Endothelial cell of umbilical vein (primary cell): ENCODE data around the gene APLP2. TPM values are rescaled to one million over a fixed set of nuclear protein-coding genes. Genes with fewer than 3 reads are reported as not detected.

Source experiments
- BruUV-seq: library from RNA; stranded (reverse); fragments of 400-500 nt; replicated peaks from 2 replicates; lab custom pipeline; 2021; lab: Mats Ljungman, UMichigan
- CTCF ChIA-PET: fragments of 300-600, 350-600 bp; sonication (Branson Sonifier 250); formaldehyde crosslinking; loops from one replicate; lab custom pipeline; 2021; ENCODE audit warnings: antibody characterized with exemption, inconsistent platforms; lab: Charles Lee
- POLR2A ChIA-PET: fragments of 300-600, 350-600 bp; sonication (Branson Sonifier 250); formaldehyde crosslinking; loops from one replicate; lab custom pipeline; 2021; ENCODE audit warnings: antibody characterized with exemption, inconsistent platforms; lab: Charles Lee
- DNase-seq: peaks from one replicate; pipeline ENCODE4 v3.0.0-alpha.2; 2011; ENCODE audit warnings: low read depth, low spot score
- FAIRE-seq: peaks from 2 replicates; lab custom pipeline; 2011; peaks lifted over from hg19 to GRCh38; lab: Jason Lieb, UNC
- H2AFZ ChIP-seq: 2 replicates; pipeline ENCODE4 v1.6.0; 2012; ENCODE audit warnings: low read depth, low read length, control low read depth, inconsistent platforms
- H3K27ac ChIP-seq: 2 replicates; pipeline ENCODE4 v1.5.1; 2011; ENCODE audit warnings: low read depth, mild to moderate bottlenecking, control low read depth, low read length, moderate library complexity; ENCODE audit not compliant: insufficient read depth
- H3K27me3 ChIP-seq, 2 experiments: 2 replicates each; pipeline versions ENCODE4 v1.6.0 to v1.6.1; 2011; ENCODE audit warnings: low read length in 2 of 2, mixed read lengths in 1 of 2; ENCODE audit not compliant: control insufficient read depth in 2 of 2, insufficient read depth in 2 of 2
- H3K36me3 ChIP-seq, 2 experiments: 2 replicates in 1 of 2; 3 replicates in 1 of 2; pipeline ENCODE4 v1.5.1; 2011; ENCODE audit warnings: low read length in 2 of 2, mild to moderate bottlenecking in 1 of 2, moderate library complexity in 1 of 2; ENCODE audit not compliant: control insufficient read depth in 2 of 2, insufficient read depth in 2 of 2; ENCODE audit errors: extremely low read depth in 1 of 2
- H3K4me1 ChIP-seq: 3 replicates; pipeline ENCODE4 v1.5.1; 2011; ENCODE audit warnings: mild to moderate bottlenecking, low read length; ENCODE audit not compliant: control insufficient read depth, insufficient read depth; ENCODE audit errors: extremely low read depth
- H3K4me2 ChIP-seq: 2 replicates; pipeline ENCODE4 v1.6.1; 2011; ENCODE audit warnings: low read length, control low read depth, mixed read lengths; ENCODE audit not compliant: insufficient read depth
- H3K4me3 ChIP-seq, 3 experiments: fragments of 200-600 bp in 1 of 3; sonication (generic), shearing (Covaris generic) in 1 of 3; replicated peaks in 1 of 3; 2 replicates each; pipeline ENCODE4 v1.5.1; 2011 to 2016; ENCODE audit warnings: control low read depth in 3 of 3, low read length in 3 of 3, mild to moderate bottlenecking in 2 of 3, inconsistent platforms in 1 of 3, low read depth in 1 of 3, moderate library complexity in 1 of 3; ENCODE audit not compliant: insufficient read depth in 1 of 3
- H3K79me2 ChIP-seq: 2 replicates; pipeline ENCODE4 v1.6.0; 2012; ENCODE audit warnings: low read length, inconsistent platforms; ENCODE audit not compliant: control insufficient read depth, insufficient read depth
- H3K9ac ChIP-seq: replicated peaks from 2 replicates; pipeline ENCODE3; 2011; ENCODE audit warnings: low read length, control low read depth; ENCODE audit not compliant: insufficient read depth; ENCODE audit errors: extremely low read depth
- H3K9me1 ChIP-seq: replicated peaks from 3 replicates; pipeline ENCODE4 v1.6.0; 2011; ENCODE audit warnings: mild to moderate bottlenecking, low read length; ENCODE audit not compliant: control insufficient read depth, insufficient read depth; ENCODE audit errors: extremely low read depth
- H3K9me3 ChIP-seq: replicated peaks from 2 replicates; pipeline ENCODE4 v1.5.1; 2012; ENCODE audit warnings: low read length, inconsistent platforms; ENCODE audit not compliant: control insufficient read depth, insufficient read depth
- H4K20me1 ChIP-seq: replicated peaks from 2 replicates; pipeline ENCODE3; 2011; ENCODE audit warnings: mild to moderate bottlenecking, low read length; ENCODE audit not compliant: control insufficient read depth, insufficient read depth; ENCODE audit errors: extremely low read depth
- EZH2 ChIP-seq: IDR thresholded peaks from 2 replicates; pipeline ENCODE4 v1.6.1; 2012; ENCODE audit warnings: borderline replicate concordance, low read depth, mild to moderate bottlenecking, moderate library complexity, low read length, inconsistent platforms; ENCODE audit not compliant: severe bottlenecking
- FOS ChIP-seq: IDR thresholded peaks from 2 replicates; pipeline ENCODE4 v1.6.1; 2011; ENCODE audit warnings: mild to moderate bottlenecking, low read length, moderate library complexity, borderline replicate concordance; ENCODE audit not compliant: insufficient read depth
- GATA2 ChIP-seq: IDR thresholded peaks from 2 replicates; pipeline ENCODE4 v1.7.0; 2011; ENCODE audit warnings: low read depth, mild to moderate bottlenecking, moderate library complexity, mixed read lengths, low read length; ENCODE audit not compliant: insufficient read length, insufficient read depth
- JUN ChIP-seq: IDR thresholded peaks from 2 replicates; pipeline ENCODE4 v1.6.1; 2011; ENCODE audit warnings: borderline replicate concordance, low read depth; ENCODE audit not compliant: insufficient read length, insufficient read depth
- POLR2A ChIP-seq: IDR thresholded peaks from 2 replicates; pipeline ENCODE4 v1.6.1; 2012; ENCODE audit warnings: low read depth, mild to moderate bottlenecking, control low read depth, low read length
- POLR2AphosphoS5 ChIP-seq: IDR thresholded peaks from 2 replicates; pipeline ENCODE4 v1.6.1; 2012; ENCODE audit warnings: low read depth, mild to moderate bottlenecking, control low read depth, low read length, moderate library complexity; ENCODE audit not compliant: insufficient read depth
- dilution Hi-C: fragments of 300-500 bp; cut with MboI; formaldehyde crosslinking; loops from one replicate; pipeline ENCODE4 v1.15.0; 2019; ENCODE audit warnings: low sequenced_read_pairs; ENCODE audit not compliant: extremely low pct_ligation_motif_present
- intact Hi-C: fragments of 100-400 bp; cut with micrococcal nuclease; formaldehyde crosslinking; loops from one replicate; pipeline ENCODE4 v1.10.0; 2022
- polyA plus RNA-seq, 4 experiments: library from polyadenylated mRNA; depleted of rRNA in 3 of 4; stranded (reverse) in 3 of 4; unstranded in 1 of 4; fragments of >200 nt; gene quantifications; 2 replicates each; pipeline versions ENCODE4 v1.2.1 to v1.2.3, GENCODE V29; 2011 to 2012; ENCODE audit warnings: missing spikeins in 1 of 4
- total RNA-seq: library from RNA; stranded (reverse); gene quantifications from 2 replicates; pipeline ENCODE4 v1.2.3, GENCODE V29; 2021

Gene APLP2
- total and polyA plus RNA-seq, 2 donors (not counting 3 experiments of a cell fraction or from before 2014, with no cell fraction given): 493 to 543 TPM

- peak overlapping the region; percentile 68 for H3K4me2 ChIP-seq
- no peaks in the 10 kb centered on the region for H3K27me3 ChIP-seq
- H4K20me1 ChIP-seq: no peaks in the 10 kb centered on the region
- no peak overlapping the region for H2AFZ ChIP-seq
- peak; percentile 91 for FAIRE-seq
- no peak for TF ChIP-seq POLR2A
- peak; percentile 52 for TF ChIP-seq POLR2AphosphoS5
- TF ChIP-seq EZH2: no peak
- peak; percentile 62 for TF ChIP-seq JUN
- TF ChIP-seq FOS: peak; percentile 78
- peak; percentile 84 for TF ChIP-seq GATA2
- dilution Hi-C loops: no loop called here
- no TSS peak for BruUV-seq
- peak overlapping the region in 1 of 3 experiments; percentile 6 for H3K4me3 ChIP-seq
- H3K27ac ChIP-seq: peak overlapping the region; percentile 84
- H3K9ac ChIP-seq: peak overlapping the region; percentile 45
- intact Hi-C loops: loop anchor here (1.0 kb wide), 3 partner anchors 53 to 119 kb away; partner anchors contain the start of gene APLP2
- DNase-seq: peak; percentile 81
- peaks cover 61% of the 10 kb centered on the region for H3K79me2 ChIP-seq
- H3K4me1 ChIP-seq: peaks cover 66% of the 10 kb centered on the region
- H3K9me1 ChIP-seq: no peaks in the 10 kb centered on the region
- POLR2A ChIA-PET: interaction anchor here (0.7 to 3.3 kb wide), 5 partner anchors 27 to 167 kb away, joined by 3 to 11 read pairs (median 3); partner anchors contain the start of genes APLP2 and PRDM10
- H3K36me3 ChIP-seq: peaks cover 12 to 17% of the 10 kb centered on the region in 2 experiments
- H3K9me3 ChIP-seq: no peaks in the 10 kb centered on the region
- CTCF ChIA-PET: interaction anchor here (0.6 to 2.4 kb wide), 13 partner anchors 10 to 199 kb away, joined by 3 to 34 read pairs (median 4); partner anchors contain the start of gene PRDM10
These were observed 52.5 kb downstream of the APLP2 start for GRCh38 chr11:130122141-130122575.
